Esophagus squamous epithelium (tissue), 5 donors: ENCODE data around the gene OTOG. TPM values are rescaled to one million over a fixed set of nuclear protein-coding genes. Genes with fewer than 3 reads are reported as not detected.

Experiments
- DNase-seq: peaks from one replicate; lab custom pipeline; 2025; lab: John Stamatoyannopoulos, UW
- H3K27ac ChIP-seq, 4 donors: fragments of 200-600 bp; sonication (generic); one replicate each; pipeline ENCODE4 v1.5.1; 2016 to 2019; ENCODE audit warnings: mild to moderate bottlenecking in 1 of 4
- H3K27me3 ChIP-seq, 4 donors: fragments of 200-600 bp; sonication (generic); 1 replicate in 3 of 4; 2 replicates in 1 of 4; pipeline versions ENCODE4 v1.5.1 to v1.6.0; 2017 to 2021; ENCODE audit warnings: antibody characterized with exemption in 1 of 4
- H3K36me3 ChIP-seq, 3 donors: fragments of 200-600 bp; sonication (generic); one replicate each; pipeline ENCODE4 v1.5.1; 2016 to 2019
- H3K4me1 ChIP-seq, 3 donors: fragments of 200-600 bp; sonication (generic); one replicate each; pipeline ENCODE4 v1.5.1; 2017 to 2019
- H3K4me3 ChIP-seq, 4 donors: fragments of 200-600 bp; sonication (generic); 1 replicate in 3 of 4; 2 replicates in 1 of 4; pipeline ENCODE4 v1.5.1; 2016 to 2019; ENCODE audit warnings: mild to moderate bottlenecking in 2 of 4, moderate library complexity in 1 of 4
- H3K9me3 ChIP-seq, 3 donors: fragments of 200-600 bp; sonication (generic); one replicate each; pipeline ENCODE4 v1.5.1; 2016 to 2019
- POLR2A ChIP-seq, 4 donors: fragments of 450-650 bp; IDR thresholded peaks; one replicate each; pipeline ENCODE4 v1.6.1; 2017; ENCODE audit warnings: antibody characterized with exemption in 4 of 4, mild to moderate bottlenecking in 4 of 4, moderate library complexity in 3 of 4
- WGBS, 2 donors: methylation state at CpG; one replicate each; pipeline ENCODE4 v1.1.5; 2018; 5-methylcytosine and 5-hydroxymethylcytosine counted together
- intact Hi-C: fragments of 100-400 bp; cut with DNase I; formaldehyde crosslinking; loops from one replicate; pipeline ENCODE4 v1.15.0; 2022
- total RNA-seq, 4 donors: library from RNA; depleted of rRNA; stranded (reverse); fragments of >200 nt; gene quantifications; one replicate each; pipeline ENCODE4 v1.1.0, GENCODE V29; 2016
- TF ChIP-seq, protein P1 (sequence below), 6 experiments: fragments of 450-650 bp in 4 of 6; fragments of 200-600 bp in 2 of 6; sonication (generic) in 2 of 6; IDR thresholded peaks; one replicate each; pipeline ENCODE4 v1.5.1; 2016 to 2019; ENCODE audit warnings: antibody characterized with exemption in 6 of 6, mild to moderate bottlenecking in 4 of 6, moderate library complexity in 4 of 6
- donor health status: DM: yes; HTN: yes; CAD: no.

The OTOG gene
- total RNA-seq, 4 donors from 2014 or later: not detected

DNA sequence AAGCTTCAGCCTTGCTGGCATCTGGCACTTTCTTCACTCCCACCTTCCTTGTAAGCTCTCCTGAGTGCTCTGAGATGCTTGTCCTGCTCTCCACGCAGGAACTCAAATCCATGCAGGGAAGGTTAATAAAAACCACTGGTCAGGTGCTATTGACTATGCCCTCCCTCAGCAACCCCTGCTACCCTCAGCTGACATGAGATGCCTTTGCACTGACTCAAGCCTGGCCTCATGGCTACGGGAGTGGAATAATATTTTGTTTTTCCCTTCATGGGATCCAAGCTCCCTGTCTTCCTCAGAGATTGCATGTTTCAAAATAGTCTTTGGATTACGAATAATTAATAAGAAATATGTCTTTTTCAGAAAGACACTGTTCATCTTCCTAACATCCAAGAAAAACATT is 38.8 kb upstream of the OTOG start:
- Histone ChIP-seq H3K36me3 (no peaks in the 10 kb centered on the region), H3K27ac (no peak overlapping the region), H3K27me3 (peaks cover 0 to 19% (median 0%) of the 10 kb centered on the region in 4 donors), H3K4me3 (no peak overlapping the region), H3K4me1 (no peaks in the 10 kb centered on the region), H3K9me3 (no peaks in the 10 kb centered on the region)
- TF ChIP-seq, protein P1, sequence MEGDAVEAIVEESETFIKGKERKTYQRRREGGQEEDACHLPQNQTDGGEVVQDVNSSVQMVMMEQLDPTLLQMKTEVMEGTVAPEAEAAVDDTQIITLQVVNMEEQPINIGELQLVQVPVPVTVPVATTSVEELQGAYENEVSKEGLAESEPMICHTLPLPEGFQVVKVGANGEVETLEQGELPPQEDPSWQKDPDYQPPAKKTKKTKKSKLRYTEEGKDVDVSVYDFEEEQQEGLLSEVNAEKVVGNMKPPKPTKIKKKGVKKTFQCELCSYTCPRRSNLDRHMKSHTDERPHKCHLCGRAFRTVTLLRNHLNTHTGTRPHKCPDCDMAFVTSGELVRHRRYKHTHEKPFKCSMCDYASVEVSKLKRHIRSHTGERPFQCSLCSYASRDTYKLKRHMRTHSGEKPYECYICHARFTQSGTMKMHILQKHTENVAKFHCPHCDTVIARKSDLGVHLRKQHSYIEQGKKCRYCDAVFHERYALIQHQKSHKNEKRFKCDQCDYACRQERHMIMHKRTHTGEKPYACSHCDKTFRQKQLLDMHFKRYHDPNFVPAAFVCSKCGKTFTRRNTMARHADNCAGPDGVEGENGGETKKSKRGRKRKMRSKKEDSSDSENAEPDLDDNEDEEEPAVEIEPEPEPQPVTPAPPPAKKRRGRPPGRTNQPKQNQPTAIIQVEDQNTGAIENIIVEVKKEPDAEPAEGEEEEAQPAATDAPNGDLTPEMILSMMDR (IDR thresholded peaks at IDR 0.05): no peak
- no peak for TF ChIP-seq POLR2A (IDR thresholded peaks at IDR 0.05)
- intact Hi-C loops: loop anchor here (10.0 kb wide), 1 partner anchor 284 kb away; no protein-coding TSS in a partner anchor
- WGBS, 2 donors: 50 to 54% methylated on average over 3 of the region's 3 CpGs
- no peak for DNase-seq

DNA sequence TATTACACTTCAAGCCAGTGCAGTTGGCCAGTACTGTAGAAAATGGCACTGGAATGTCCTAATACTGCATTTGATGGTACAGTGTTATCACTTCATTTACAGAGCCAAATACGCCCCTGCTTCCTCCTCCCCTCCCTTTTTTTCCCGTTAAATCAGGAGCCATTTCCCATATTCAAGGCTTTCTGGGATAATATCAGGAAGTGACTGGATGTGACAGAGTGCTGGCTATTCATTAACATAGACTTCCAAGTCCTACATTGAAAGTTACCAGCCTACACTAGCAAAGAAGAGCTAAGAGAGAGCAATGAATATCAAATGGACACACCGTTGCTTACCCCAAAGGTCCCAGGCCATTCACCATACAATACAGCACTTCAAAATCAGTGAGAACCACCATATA is 38.3 kb upstream of the OTOG start:
- Histone ChIP-seq H3K27ac (no peak overlapping the region), H3K4me1 (no peaks in the 10 kb centered on the region), H3K36me3 (no peaks in the 10 kb centered on the region), H3K9me3 (no peaks in the 10 kb centered on the region), H3K27me3 (peaks cover 0 to 19% (median 0%) of the 10 kb centered on the region in 4 donors), H3K4me3 (no peak overlapping the region)
- 32 to 52% methylated on average over 3 of the region's 3 CpGs for WGBS, 2 donors
- intact Hi-C loops: loop anchor here (10.0 kb wide), 1 partner anchor 284 kb away; no protein-coding TSS in a partner anchor
- no peak for TF ChIP-seq POLR2A (IDR thresholded peaks at IDR 0.05)
- TF ChIP-seq, protein P1 (IDR thresholded peaks at IDR 0.05): no peak
- DNase-seq: no peak

DNA sequence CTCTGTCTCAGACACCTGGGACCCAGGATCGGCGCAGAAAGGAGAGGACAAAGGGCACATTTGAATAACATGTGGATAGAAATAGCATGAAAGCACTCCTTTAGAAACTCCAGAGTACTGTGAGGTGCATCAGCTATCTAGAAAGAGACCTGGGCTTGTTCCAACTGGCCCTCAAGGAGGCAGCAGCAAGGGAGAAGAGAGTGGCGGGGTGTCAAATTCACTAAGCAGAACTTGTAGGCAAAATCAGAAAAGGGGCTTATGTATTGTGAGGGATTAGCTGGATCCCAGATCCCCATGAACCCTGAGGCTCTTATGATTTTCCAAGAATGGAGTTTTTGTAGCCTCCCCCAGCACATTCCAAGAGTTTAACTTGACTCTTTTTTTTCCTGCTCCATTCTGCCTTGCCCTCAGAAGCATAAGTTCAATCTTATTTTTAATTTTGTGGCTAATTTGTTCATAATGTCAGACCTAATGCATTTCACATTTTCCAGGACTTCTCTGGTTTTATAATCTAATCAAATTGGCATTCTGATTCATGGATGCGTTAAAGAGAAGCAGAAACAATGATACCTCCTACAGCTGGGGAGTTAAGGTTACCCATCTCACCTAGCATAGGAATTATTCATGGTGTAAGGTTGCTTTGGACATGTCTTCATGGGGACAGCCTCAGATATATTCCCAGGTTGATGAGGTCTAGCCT is 36.4 kb upstream of the OTOG start:
- Histone ChIP-seq H3K36me3 (no peaks in the 10 kb centered on the region), H3K4me1 (no peaks in the 10 kb centered on the region), H3K27ac (no peak overlapping the region), H3K4me3 (no peak overlapping the region), H3K27me3 (peaks cover 0 to 19% (median 0%) of the 10 kb centered on the region in 4 donors), H3K9me3 (no peaks in the 10 kb centered on the region)
- intact Hi-C loops: no loop called here
- WGBS, 2 donors: 27 to 66% methylated on average over 4 of the region's 4 CpGs
- DNase-seq: no peak
- TF ChIP-seq POLR2A (IDR thresholded peaks at IDR 0.05): no peak
- TF ChIP-seq, protein P1 (IDR thresholded peaks at IDR 0.05): no peak

DNA sequence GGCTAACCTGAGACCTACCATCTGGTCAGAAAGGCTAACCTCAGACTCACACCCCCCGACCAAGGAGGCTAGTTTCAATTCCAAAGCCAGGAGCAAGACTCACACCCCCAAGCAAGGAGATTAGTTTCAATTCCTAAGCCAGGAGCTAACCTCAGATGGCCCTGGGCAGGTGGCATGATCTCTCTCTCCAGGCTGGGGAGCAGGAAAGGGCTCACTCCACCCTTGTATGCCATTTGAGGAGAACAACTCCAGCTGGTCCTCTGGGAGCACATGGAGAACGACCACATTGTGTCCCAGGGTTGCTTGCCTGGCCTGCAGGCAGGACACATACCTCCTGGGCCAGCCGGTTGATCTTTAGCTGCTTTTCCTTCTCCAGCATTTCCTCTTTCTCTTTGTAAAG is 35.5 kb upstream of the OTOG start:
- H3K27me3 ChIP-seq: peaks cover 0 to 19% (median 0%) of the 10 kb centered on the region in 4 donors
- intact Hi-C loops: no loop called here
- no peaks in the 10 kb centered on the region for H3K4me1 ChIP-seq
- H3K4me3 ChIP-seq: no peak overlapping the region
- no peak overlapping the region for H3K27ac ChIP-seq
- DNase-seq: no peak
- TF ChIP-seq, protein P1 (IDR thresholded peaks at IDR 0.05): no peak
- TF ChIP-seq POLR2A (IDR thresholded peaks at IDR 0.05): no peak
- WGBS, 2 donors: 29 to 62% methylated on average over 2 to 3 of the region's 3 CpGs
- H3K9me3 ChIP-seq: no peaks in the 10 kb centered on the region
- H3K36me3 ChIP-seq: no peaks in the 10 kb centered on the region

DNA sequence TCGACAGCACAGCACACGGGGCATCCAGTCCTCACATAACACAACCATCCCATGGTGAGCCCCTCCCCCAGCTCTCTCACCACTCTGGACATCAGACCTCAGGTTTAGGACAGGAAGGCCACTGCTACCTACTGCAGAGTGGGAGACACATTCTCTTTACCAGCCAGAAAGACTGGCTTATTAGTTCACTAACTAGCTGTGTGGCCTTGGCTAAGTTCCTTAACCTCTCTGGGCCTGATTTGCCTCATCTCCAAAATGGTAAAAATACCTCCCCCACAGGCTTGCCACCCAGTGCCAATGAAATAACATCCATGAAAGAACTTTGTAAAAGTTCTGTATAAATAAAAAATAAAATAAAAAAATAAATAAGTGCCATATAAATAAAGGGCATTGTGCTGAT is 35.0 kb upstream of the OTOG start:
- Histone ChIP-seq H3K36me3 (no peaks in the 10 kb centered on the region), H3K4me1 (no peaks in the 10 kb centered on the region), H3K27ac (no peak overlapping the region), H3K27me3 (peaks cover 0 to 19% (median 0%) of the 10 kb centered on the region in 4 donors), H3K9me3 (no peaks in the 10 kb centered on the region), H3K4me3 (no peak overlapping the region)
- DNase-seq: no peak
- TF ChIP-seq, protein P1 (IDR thresholded peaks at IDR 0.05): no peak
- intact Hi-C loops: no loop called here
- 39 to 65% methylated on average over 2 of the region's 2 CpGs for WGBS, 2 donors
